Endodermal cell (in vitro differentiated cells): Measurements from ENCODE around the gene SEMA3B. TPM values are rescaled to one million over a fixed set of nuclear protein-coding genes. Genes with fewer than 3 reads are reported as not detected.

ENCODE experiments used
- DNase-seq: peaks from one replicate; pipeline ENCODE4 v3.0.0-alpha.2; 2017
- H3K27ac ChIP-seq: 2 replicates; pipeline ENCODE4 v1.5.1; 2013; ENCODE audit warnings: mild to moderate bottlenecking, low read depth, low read length, moderate library complexity
- H3K27me3 ChIP-seq: 2 replicates; pipeline ENCODE4 v1.6.1; 2013; ENCODE audit warnings: mild to moderate bottlenecking, low read length, moderate library complexity; ENCODE audit not compliant: insufficient read depth, control insufficient read depth, poor library complexity, severe bottlenecking
- H3K36me3 ChIP-seq: 2 replicates; pipeline ENCODE4 v1.7.0; 2013; ENCODE audit warnings: mild to moderate bottlenecking, low read length, moderate library complexity; ENCODE audit not compliant: control insufficient read depth, insufficient read depth
- H3K4me1 ChIP-seq: one replicate; pipeline ENCODE4 v1.7.0; 2013; ENCODE audit warnings: low read length; ENCODE audit not compliant: control insufficient read depth, insufficient read depth
- H3K4me3 ChIP-seq: 2 replicates; pipeline ENCODE4 v1.5.1; 2013; ENCODE audit warnings: mild to moderate bottlenecking, low read length, moderate library complexity
- H3K9ac ChIP-seq: 2 replicates; pipeline ENCODE4 v1.6.1; 2013; ENCODE audit warnings: mild to moderate bottlenecking, low read length, moderate library complexity; ENCODE audit not compliant: poor library complexity, severe bottlenecking; ENCODE audit errors: extremely low read depth
- H3K9me3 ChIP-seq: 2 replicates; pipeline ENCODE4 v1.6.1; 2013; ENCODE audit warnings: mild to moderate bottlenecking, low read length, moderate library complexity; ENCODE audit not compliant: control insufficient read depth
- H3K27ac Mint-ChIP-seq: 2 replicates; pipeline ENCODE4 v1.8.0; 2020; ENCODE audit warnings: mixed read lengths
- H3K27me3 Mint-ChIP-seq: 2 replicates; pipeline ENCODE4 v1.8.0; 2021; ENCODE audit warnings: mild to moderate bottlenecking, mixed read lengths; ENCODE audit not compliant: insufficient read depth
- H3K36me3 Mint-ChIP-seq: 2 replicates; pipeline ENCODE4 v1.8.0; 2020; ENCODE audit warnings: low read depth, mixed read lengths
- H3K4me1 Mint-ChIP-seq: 2 replicates; pipeline ENCODE4 v1.8.0; 2020; ENCODE audit warnings: mixed read lengths
- H3K4me3 Mint-ChIP-seq: 2 replicates; pipeline ENCODE4 v1.8.0; 2020; ENCODE audit warnings: mild to moderate bottlenecking, moderate library complexity, mixed read lengths
- H3K9me3 Mint-ChIP-seq: 2 replicates; pipeline ENCODE4 v1.8.0; 2020; ENCODE audit warnings: mild to moderate bottlenecking, mixed read lengths
- WGBS, 2 experiments: methylation state at CpG; one replicate each; pipeline versions ENCODE4 v1.1.5 to v1.1.7; 2013; ENCODE audit warnings: missing lambda C conversion rate in 2 of 2, mixed read lengths in 1 of 2; ENCODE audit not compliant: insufficient coverage in 1 of 2, insufficient read length in 1 of 2; 5-methylcytosine and 5-hydroxymethylcytosine counted together
- total RNA-seq, 2 donors: library from RNA; stranded (reverse); fragmentation: NEBNext Ultra II Directional in 1 of 2; extraction: Animal tissue kit (Norgen Biotek cat#: 25700) in 1 of 2; gene quantifications; 2 replicates in 1 of 2; 3 replicates in 1 of 2; pipeline ENCODE4 v1.2.1, GENCODE V29; 2021
- TF ChIP-seq, protein P1 (sequence below): fragments of 200-600 bp; sonication (generic); conservative IDR thresholded peaks from 2 replicates; pipeline ENCODE4 v1.5.0; 2021; ENCODE audit warnings: antibody characterized with exemption, mild to moderate bottlenecking

SEMA3B gene
- total RNA-seq, 2 donors from 2014 or later, result 6.5 to 10.3 TPM

DNA sequence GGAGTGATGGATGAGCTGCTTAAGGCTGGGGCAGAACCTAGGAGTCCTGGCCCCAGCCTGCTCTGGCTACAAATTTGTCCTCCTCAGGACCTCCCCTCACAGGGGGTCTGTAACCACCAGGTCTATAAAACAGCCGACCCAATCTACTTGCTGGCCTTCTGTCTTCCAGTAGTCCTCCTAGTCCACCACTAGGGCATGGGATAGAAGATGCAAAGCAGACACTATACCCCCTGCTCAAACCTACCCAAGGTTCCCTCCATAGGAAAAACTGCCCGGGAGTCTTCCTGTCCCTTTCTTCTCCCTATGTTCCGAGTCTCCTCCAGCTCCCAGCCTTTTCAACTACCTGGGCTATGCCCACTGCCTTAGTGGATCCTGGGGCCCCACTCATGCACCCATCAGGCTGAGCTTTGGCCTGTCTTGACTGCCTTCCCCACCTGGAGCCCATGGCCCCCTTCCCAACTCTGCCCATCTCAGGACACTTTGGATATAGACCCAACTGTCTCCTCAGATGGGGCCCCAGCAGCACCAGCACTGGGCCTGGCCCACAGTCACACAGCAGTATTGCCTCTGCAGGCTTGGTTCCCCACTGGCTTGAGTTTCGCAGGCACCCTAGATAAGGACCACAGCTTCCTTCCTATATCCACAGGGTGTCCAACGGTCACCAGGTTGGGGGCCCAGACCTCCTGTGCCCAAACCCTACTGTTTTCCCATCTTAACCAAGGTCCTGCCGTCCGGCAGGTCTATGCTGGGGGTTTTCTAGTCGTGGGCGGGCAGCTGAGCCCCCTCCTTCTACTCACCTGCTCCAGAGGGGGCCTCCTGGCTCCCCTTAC, 29.2 kb downstream of the SEMA3B start:
- peak; percentile 54 for DNase-seq
- peak overlapping the region; percentile 62 for H3K9ac ChIP-seq
- peaks cover 2% of the 10 kb centered on the region for H3K36me3 Mint-ChIP-seq
- TF ChIP-seq, protein P1, sequence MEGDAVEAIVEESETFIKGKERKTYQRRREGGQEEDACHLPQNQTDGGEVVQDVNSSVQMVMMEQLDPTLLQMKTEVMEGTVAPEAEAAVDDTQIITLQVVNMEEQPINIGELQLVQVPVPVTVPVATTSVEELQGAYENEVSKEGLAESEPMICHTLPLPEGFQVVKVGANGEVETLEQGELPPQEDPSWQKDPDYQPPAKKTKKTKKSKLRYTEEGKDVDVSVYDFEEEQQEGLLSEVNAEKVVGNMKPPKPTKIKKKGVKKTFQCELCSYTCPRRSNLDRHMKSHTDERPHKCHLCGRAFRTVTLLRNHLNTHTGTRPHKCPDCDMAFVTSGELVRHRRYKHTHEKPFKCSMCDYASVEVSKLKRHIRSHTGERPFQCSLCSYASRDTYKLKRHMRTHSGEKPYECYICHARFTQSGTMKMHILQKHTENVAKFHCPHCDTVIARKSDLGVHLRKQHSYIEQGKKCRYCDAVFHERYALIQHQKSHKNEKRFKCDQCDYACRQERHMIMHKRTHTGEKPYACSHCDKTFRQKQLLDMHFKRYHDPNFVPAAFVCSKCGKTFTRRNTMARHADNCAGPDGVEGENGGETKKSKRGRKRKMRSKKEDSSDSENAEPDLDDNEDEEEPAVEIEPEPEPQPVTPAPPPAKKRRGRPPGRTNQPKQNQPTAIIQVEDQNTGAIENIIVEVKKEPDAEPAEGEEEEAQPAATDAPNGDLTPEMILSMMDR, result peak; percentile 60
- WGBS, 2 experiments, result 72 to 80% methylated on average over 7 to 9 of the region's 9 CpGs
- H3K9me3 ChIP-seq, result no peaks in the 10 kb centered on the region
- peaks cover 16% of the 10 kb centered on the region for H3K4me1 Mint-ChIP-seq
- no peaks in the 10 kb centered on the region for H3K27me3 ChIP-seq
- no peak overlapping the region for H3K27ac ChIP-seq
- H3K4me3 ChIP-seq, result peak overlapping the region; percentile 94
- H3K9me3 Mint-ChIP-seq, result no peaks in the 10 kb centered on the region
- H3K27ac Mint-ChIP-seq, result peak overlapping the region; percentile 17
- peaks cover 3% of the 10 kb centered on the region for H3K4me1 ChIP-seq
- H3K4me3 Mint-ChIP-seq, result peak overlapping the region; percentile 82
- H3K36me3 ChIP-seq, result no peaks in the 10 kb centered on the region
- no peaks in the 10 kb centered on the region for H3K27me3 Mint-ChIP-seq

DNA sequence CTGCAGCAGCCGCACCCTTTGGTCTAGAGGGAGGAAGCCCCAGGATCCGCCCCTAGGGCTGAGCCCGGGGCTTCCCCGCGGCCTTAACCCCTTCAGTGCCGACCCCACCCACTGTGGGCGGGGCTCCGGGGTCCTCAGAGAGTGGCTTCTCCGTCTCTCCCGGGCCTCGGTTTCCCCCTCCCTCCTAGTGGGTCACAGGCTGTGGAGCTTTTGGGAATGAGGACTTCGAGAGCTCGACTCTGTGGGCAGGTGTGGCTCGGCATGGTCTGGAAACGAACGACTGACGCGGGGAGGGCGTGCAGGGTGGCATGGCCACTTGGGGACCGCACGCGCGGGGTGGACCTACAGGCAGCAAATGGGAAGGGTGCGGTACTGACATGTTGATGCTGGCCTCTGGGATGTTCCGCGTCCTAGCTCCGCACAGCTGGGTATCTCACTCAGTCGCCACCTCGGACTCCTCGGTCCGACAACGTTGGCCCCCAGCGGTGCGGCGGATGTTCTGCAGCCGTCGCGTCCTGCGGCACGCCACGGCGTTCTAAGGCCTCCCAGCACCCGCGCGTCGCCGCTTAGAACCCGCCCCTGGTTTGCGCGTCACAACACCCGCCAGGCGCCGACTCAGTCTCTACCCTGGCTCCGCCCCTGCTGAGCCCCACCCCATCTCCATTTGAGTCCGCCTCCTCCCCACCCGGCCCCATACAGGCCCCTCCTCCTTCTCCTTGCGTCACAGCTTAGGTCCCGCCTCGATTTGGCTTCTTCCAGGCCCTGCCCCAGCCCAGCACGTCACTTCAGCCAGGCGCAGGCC, 30.1 kb downstream of the SEMA3B start, which contains the start of the genes HYAL3 and NAA80:
HYAL3 (minus strand) TSS at position 570 of the 802 bp plus-strand sequence. CDS start 3,803 bp downstream, outside the sequence.
NAA80 (minus strand) TSS at position 570 of the 802 bp plus-strand sequence. CDS start 1,942 bp downstream, outside the sequence.
- Mint-ChIP-seq H3K4me3 (peak within 1 kb of the TSS; percentile 82), H3K27ac (peak within 1 kb of the TSS; percentile 95), H3K9me3 (no peaks in the 10 kb centered on the region), H3K27me3 (no peaks in the 10 kb centered on the region), H3K4me1 (peaks cover 17% of the 10 kb centered on the region), H3K36me3 (peaks cover 2% of the 10 kb centered on the region)
- 1% methylated on average over 32 to 61 of the region's 61 CpGs for WGBS, 2 experiments
- peaks cover 3% of the 10 kb centered on the region for H3K4me1 ChIP-seq
- TF ChIP-seq, protein P1, result peak; percentile 56
- no peaks in the 10 kb centered on the region for H3K27me3 ChIP-seq
- H3K36me3 ChIP-seq, result no peaks in the 10 kb centered on the region
- peak within 1 kb of the TSS; percentile 62 for H3K9ac ChIP-seq
- peak; percentile 100 for DNase-seq
- H3K4me3 ChIP-seq, result peak within 1 kb of the TSS; percentile 94
- H3K27ac ChIP-seq, result peak within 1 kb of the TSS; percentile 67
- H3K9me3 ChIP-seq, result no peaks in the 10 kb centered on the region

DNA sequence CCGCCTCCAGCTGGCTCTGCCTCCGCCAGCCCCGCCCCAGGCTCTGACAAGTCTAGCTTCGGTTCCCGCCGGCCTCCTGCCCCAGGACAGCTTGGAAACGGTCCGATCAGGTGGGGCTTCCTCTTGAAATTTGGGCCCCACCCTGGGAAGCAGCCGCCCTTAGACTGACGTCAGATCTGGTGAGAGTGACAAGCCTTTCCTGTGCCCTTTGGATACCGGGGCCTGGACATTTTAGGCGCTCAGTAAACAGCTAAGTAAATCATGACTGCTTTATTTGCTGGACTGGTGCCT, 30.6 kb downstream of the SEMA3B start:
- H3K9ac ChIP-seq, result peak overlapping the region; percentile 47
- H3K27me3 Mint-ChIP-seq, result no peaks in the 10 kb centered on the region

More for the DNA sequence above, 30.6 kb downstream of the SEMA3B start:
- Histone ChIP-seq H3K27me3 (no peaks in the 10 kb centered on the region), H3K36me3 (no peaks in the 10 kb centered on the region), H3K27ac (no peak overlapping the region), H3K4me1 (peaks cover 3% of the 10 kb centered on the region), H3K9me3 (no peaks in the 10 kb centered on the region), H3K4me3 (peak overlapping the region; percentile 79)
- peaks cover 2% of the 10 kb centered on the region for H3K9me3 Mint-ChIP-seq
- H3K4me3 Mint-ChIP-seq, result peak overlapping the region; percentile 82
- peaks cover 2% of the 10 kb centered on the region for H3K36me3 Mint-ChIP-seq
- TF ChIP-seq, protein P1, result no peak
- peak overlapping the region; percentile 89 for H3K27ac Mint-ChIP-seq
- peaks cover 17% of the 10 kb centered on the region for H3K4me1 Mint-ChIP-seq
- no peak for DNase-seq
- WGBS, 2 experiments, result 4 to 8% methylated on average over 11 to 12 of the region's 12 CpGs
